Measurements from ENCODE around the gene SLC5A2.

Gene SLC5A2

GRCh38 chr16:31529108-31529936 is 46.4 kb downstream of the SLC5A2 start:
- ChIA-PET CTCF (interaction anchor here (1.3 kb wide), 1 partner anchor 69 kb away, joined by 5 read pairs; the partner anchor contains the start of gene ARMC5), POLR2A (no interaction called here)
- H3K27ac ChIP-seq (ENCODE audit: extremely low read depth, low read depth, low read length): no peak overlapping the region

More at GRCh38 chr16:31529108-31529936, 46.4 kb downstream of the SLC5A2 start:
- Histone ChIP-seq H3K9me3 (ENCODE audit: control insufficient read depth, insufficient read depth, low read depth, low read length) (no peaks in the 10 kb centered on the region), H3K36me3 (ENCODE audit: control insufficient read depth in 2 of 2, insufficient read depth in 1 of 2, low read length in 2 of 2) (no peaks in the 10 kb centered on the region), H3K4me1 (ENCODE audit: control insufficient read depth, insufficient read depth, low read length) (no peaks in the 10 kb centered on the region), H3K4me3 (ENCODE audit: low read depth, low read length) (no peak overlapping the region)
- TF ChIP-seq ZNF510 (tag by site-specific recombination; IDR thresholded peaks at IDR 0.05; ENCODE audit: insufficient replicate concordance) (no peak), ZNF404 (tag by site-specific recombination; IDR thresholded peaks at IDR 0.05) (no peak), ZFP3 (tag by site-specific recombination; IDR thresholded peaks at IDR 0.05; ENCODE audit: low read depth) (no peak), CTCF (tag by site-specific recombination; IDR thresholded peaks at IDR 0.05) (no peak), ZNF473 (tag by site-specific recombination; IDR thresholded peaks at IDR 0.05) (no peak), ELK4 (IDR thresholded peaks at IDR 0.05; ENCODE audit: borderline replicate concordance, low read depth, low read length) (no peak), ZBTB48 (tag by site-specific recombination; IDR thresholded peaks at IDR 0.05) (no peak), ZSCAN23 (tag by site-specific recombination; IDR thresholded peaks at IDR 0.05) (no peak), ZNF654 (tag by site-specific recombination; IDR thresholded peaks at IDR 0.05; ENCODE audit: low read depth) (no peak), ZFP69B (tag by site-specific recombination; IDR thresholded peaks at IDR 0.05) (no peak), EGR2 (tag by site-specific recombination; IDR thresholded peaks at IDR 0.05; ENCODE audit: low read depth) (no peak), ZNF639 (tag by site-specific recombination; IDR thresholded peaks at IDR 0.05) (no peak), WT1 (tag by site-specific recombination; IDR thresholded peaks at IDR 0.05) (no peak), ZSCAN16 (tag by site-specific recombination; IDR thresholded peaks at IDR 0.05) (no peak), ZNF768 (tag by site-specific recombination; IDR thresholded peaks at IDR 0.05) (no peak), ZNF366 (tag by site-specific recombination; conservative IDR thresholded peaks at IDR 0.05) (no peak)
- TF ChIP-seq, protein P1, sequence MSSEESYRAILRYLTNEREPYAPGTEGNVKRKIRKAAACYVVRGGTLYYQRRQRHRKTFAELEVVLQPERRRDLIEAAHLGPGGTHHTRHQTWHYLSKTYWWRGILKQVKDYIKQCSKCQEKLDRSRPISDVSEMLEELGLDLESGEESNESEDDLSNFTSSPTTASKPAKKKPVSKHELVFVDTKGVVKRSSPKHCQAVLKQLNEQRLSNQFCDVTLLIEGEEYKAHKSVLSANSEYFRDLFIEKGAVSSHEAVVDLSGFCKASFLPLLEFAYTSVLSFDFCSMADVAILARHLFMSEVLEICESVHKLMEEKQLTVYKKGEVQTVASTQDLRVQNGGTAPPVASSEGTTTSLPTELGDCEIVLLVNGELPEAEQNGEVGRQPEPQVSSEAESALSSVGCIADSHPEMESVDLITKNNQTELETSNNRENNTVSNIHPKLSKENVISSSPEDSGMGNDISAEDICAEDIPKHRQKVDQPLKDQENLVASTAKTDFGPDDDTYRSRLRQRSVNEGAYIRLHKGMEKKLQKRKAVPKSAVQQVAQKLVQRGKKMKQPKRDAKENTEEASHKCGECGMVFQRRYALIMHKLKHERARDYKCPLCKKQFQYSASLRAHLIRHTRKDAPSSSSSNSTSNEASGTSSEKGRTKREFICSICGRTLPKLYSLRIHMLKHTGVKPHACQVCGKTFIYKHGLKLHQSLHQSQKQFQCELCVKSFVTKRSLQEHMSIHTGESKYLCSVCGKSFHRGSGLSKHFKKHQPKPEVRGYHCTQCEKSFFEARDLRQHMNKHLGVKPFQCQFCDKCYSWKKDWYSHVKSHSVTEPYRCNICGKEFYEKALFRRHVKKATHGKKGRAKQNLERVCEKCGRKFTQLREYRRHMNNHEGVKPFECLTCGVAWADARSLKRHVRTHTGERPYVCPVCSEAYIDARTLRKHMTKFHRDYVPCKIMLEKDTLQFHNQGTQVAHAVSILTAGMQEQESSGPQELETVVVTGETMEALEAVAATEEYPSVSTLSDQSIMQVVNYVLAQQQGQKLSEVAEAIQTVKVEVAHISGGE (tag by site-specific recombination; conservative IDR thresholded peaks at IDR 0.05; ENCODE audit: low read depth): no peak
